Tibial nerve (tissue), 4 donors: ENCODE results near the gene EFNA3. TPM values are rescaled to one million over a fixed set of nuclear protein-coding genes. Genes with fewer than 3 reads are reported as not detected.

Source experiments
- DNase-seq, 2 donors: peaks; one replicate each; pipeline ENCODE4 v3.0.0-alpha.2; 2019; ENCODE audit warnings: low spot score in 2 of 2
- H3K27ac ChIP-seq, 4 donors: fragments of 200-600 bp; sonication (generic) in 3 of 4; one replicate each; pipeline ENCODE4 v1.5.1; 2017 to 2019; ENCODE audit warnings: mild to moderate bottlenecking in 1 of 4
- H3K27me3 ChIP-seq, 2 donors: fragments of 200-600 bp; sonication (generic) in 1 of 2; one replicate each; pipeline versions ENCODE4 v1.5.1 to v1.6.0; 2017 to 2019
- H3K36me3 ChIP-seq, 3 donors: fragments of 200-600 bp; sonication (generic); one replicate each; pipeline ENCODE4 v1.5.1; 2018 to 2019
- H3K4me1 ChIP-seq, 4 donors: fragments of 200-600 bp; sonication (generic) in 3 of 4; one replicate each; pipeline ENCODE4 v1.5.1; 2017 to 2019
- H3K4me3 ChIP-seq, 4 donors: fragments of 200-600 bp; sonication (generic) in 3 of 4; one replicate each; pipeline ENCODE4 v1.5.1; 2017 to 2019; ENCODE audit warnings: mild to moderate bottlenecking in 1 of 4, moderate library complexity in 1 of 4
- H3K9me3 ChIP-seq, 4 donors: fragments of 200-600 bp; sonication (generic) in 3 of 4; one replicate each; pipeline ENCODE4 v1.5.1; 2017 to 2019
- CTCF ChIP-seq, 5 experiments: fragments of 200-600 bp in 3 of 5; fragments of 450-650 bp in 2 of 5; sonication (generic) in 3 of 5; IDR thresholded peaks; one replicate each; pipeline ENCODE4 v1.5.1; 2016 to 2019; ENCODE audit warnings: antibody characterized with exemption in 5 of 5, mild to moderate bottlenecking in 3 of 5, moderate library complexity in 2 of 5
- EP300 ChIP-seq, 2 donors: sonication (generic); formaldehyde crosslinking; IDR thresholded peaks; one replicate each; pipeline ENCODE4 v1.6.1; 2017; ENCODE audit warnings: antibody characterized with exemption in 2 of 2, mild to moderate bottlenecking in 1 of 2
- POLR2A ChIP-seq, 2 donors: fragments of 450-650 bp; IDR thresholded peaks; one replicate each; pipeline ENCODE4 v1.6.1; 2017; ENCODE audit warnings: antibody characterized with exemption in 2 of 2, mild to moderate bottlenecking in 2 of 2, moderate library complexity in 2 of 2
- WGBS, 2 donors: methylation state at CpG; one replicate each; pipeline ENCODE4 v1.1.5; 2018; 5-methylcytosine and 5-hydroxymethylcytosine counted together
- total RNA-seq, 4 donors: library from RNA; depleted of rRNA; stranded (reverse); fragments of >200 nt; gene quantifications; one replicate each; pipeline ENCODE4 v1.1.0, GENCODE V29; 2016

The EFNA3 gene
- total RNA-seq, 4 donors from 2014 or later, result 0.63 to 1.2 (median 1.2) TPM; not detected in 1

DNA sequence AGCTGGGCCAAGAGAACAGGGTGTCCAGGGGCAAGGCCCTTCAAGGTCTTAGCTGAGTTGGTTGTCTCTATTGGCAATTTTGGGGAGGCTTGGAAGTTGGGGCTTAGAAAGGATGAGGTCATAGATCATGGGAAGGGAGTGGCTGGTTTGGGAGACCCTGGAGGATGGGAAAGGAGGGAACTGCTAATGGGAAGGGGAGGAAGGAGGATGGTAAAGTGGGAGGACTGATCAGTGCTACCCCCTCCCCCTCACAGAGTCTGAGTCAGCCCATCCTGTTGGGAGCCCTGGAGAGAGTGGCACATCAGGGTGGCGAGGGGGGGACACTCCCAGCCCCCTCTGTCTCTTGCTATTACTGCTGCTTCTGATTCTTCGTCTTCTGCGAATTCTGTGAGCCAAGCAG, 10.0 kb upstream of the EFNA3 start:
- no peak for TF ChIP-seq POLR2A (IDR thresholded peaks at IDR 0.05)
- H3K9me3 ChIP-seq, result no peaks in the 10 kb centered on the region
- 78 to 92% methylated on average over 3 of the region's 3 CpGs for WGBS, 2 donors

GRCh38 chr1:155069551-155070157, 9.0 kb upstream of the EFNA3 start:
- Histone ChIP-seq H3K4me1 (peaks cover 0 to 25% (median 11%) of the 10 kb centered on the region in 4 donors), H3K36me3 (peaks cover 0 to 14% (median 0%) of the 10 kb centered on the region in 3 donors), H3K9me3 (no peaks in the 10 kb centered on the region), H3K4me3 (no peak overlapping the region), H3K27ac (no peak overlapping the region), H3K27me3 (no peaks in the 10 kb centered on the region)
- 67 to 71% methylated on average over 3 to 6 of the region's 7 CpGs for WGBS, 2 donors
- DNase-seq, result no peak
- TF ChIP-seq CTCF (IDR thresholded peaks at IDR 0.05) (no peak), EP300 (IDR thresholded peaks at IDR 0.05) (no peak), POLR2A (IDR thresholded peaks at IDR 0.05) (no peak)

More for the DNA sequence above, 10.0 kb upstream of the EFNA3 start:
- Histone ChIP-seq H3K27me3 (no peaks in the 10 kb centered on the region), H3K27ac (no peak overlapping the region), H3K4me3 (no peak overlapping the region), H3K36me3 (peaks cover 0 to 14% (median 0%) of the 10 kb centered on the region in 3 donors), H3K4me1 (peaks cover 0 to 33% (median 14%) of the 10 kb centered on the region in 4 donors)
- DNase-seq, result no peak

DNA sequence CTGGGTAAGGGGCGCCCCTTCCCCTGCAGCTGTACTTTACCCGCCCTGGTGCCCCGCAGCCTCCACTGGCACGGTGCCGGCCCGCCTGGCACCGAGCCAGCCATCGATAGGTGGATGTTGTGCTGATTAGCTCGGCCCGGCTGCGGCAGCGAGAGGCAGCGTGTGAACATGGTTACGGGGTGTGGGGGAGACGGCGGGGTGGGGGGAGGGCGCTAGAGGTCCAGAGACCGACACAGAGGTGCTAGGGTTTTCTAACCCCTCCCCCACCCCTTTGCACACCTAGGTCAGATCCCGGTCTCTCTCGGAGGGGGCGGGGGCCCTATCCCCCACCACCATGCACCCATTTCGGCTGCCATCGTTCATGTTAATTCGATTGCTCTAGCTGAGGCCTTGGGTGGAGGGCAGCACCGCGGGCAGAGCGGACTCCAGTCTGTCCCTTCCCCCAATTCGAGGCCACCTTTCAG, 8.4 kb upstream of the EFNA3 start:
- Histone ChIP-seq H3K27ac (peak overlapping the region in 2 of 4 donors; percentile 58 to 81), H3K36me3 (peaks cover 0 to 14% (median 0%) of the 10 kb centered on the region in 3 donors), H3K9me3 (no peaks in the 10 kb centered on the region), H3K27me3 (no peaks in the 10 kb centered on the region), H3K4me1 (peaks cover 0 to 24% (median 11%) of the 10 kb centered on the region in 4 donors), H3K4me3 (peak overlapping the region in 2 of 4 donors; percentile 44 to 57)
- TF ChIP-seq POLR2A (IDR thresholded peaks at IDR 0.05) (no peak), EP300 (IDR thresholded peaks at IDR 0.05) (no peak), CTCF (IDR thresholded peaks at IDR 0.05) (no peak)
- 38 to 46% methylated on average over 25 to 28 of the region's 28 CpGs for WGBS, 2 donors
- no peak for DNase-seq

GRCh38 chr1:155070721-155071569, 7.7 kb upstream of the EFNA3 start:
- Histone ChIP-seq H3K9me3 (no peaks in the 10 kb centered on the region), H3K4me1 (peaks cover 0 to 24% (median 11%) of the 10 kb centered on the region in 4 donors), H3K27ac (peak overlapping the region; percentile 36 to 81 (median 69)), H3K4me3 (peak overlapping the region; percentile 33 to 57 (median 46)), H3K27me3 (no peaks in the 10 kb centered on the region), H3K36me3 (peaks cover 0 to 14% (median 0%) of the 10 kb centered on the region in 3 donors)
- peak in 1 of 2 donors; percentile 45 for DNase-seq
- TF ChIP-seq POLR2A (IDR thresholded peaks at IDR 0.05) (peak in 1 of 2 donors; percentile 29), CTCF (IDR thresholded peaks at IDR 0.05) (peak; percentile 16 to 49 (median 39)), EP300 (IDR thresholded peaks at IDR 0.05) (peak in 1 of 2 donors; percentile 54)
- whole genome bisulfite sequencing, 2 donors, result 1 to 4% methylated on average over 39 to 58 of the region's 61 CpGs

- Histone ChIP-seq H3K27ac (peak overlapping the region in 3 of 4 donors; percentile 36 to 81 (median 80)), H3K4me1 (peaks cover 0 to 24% (median 11%) of the 10 kb centered on the region in 4 donors), H3K36me3 (peaks cover 0 to 14% (median 0%) of the 10 kb centered on the region in 3 donors), H3K4me3 (no peak overlapping the region), H3K27me3 (no peaks in the 10 kb centered on the region), H3K9me3 (no peaks in the 10 kb centered on the region)
- WGBS, 2 donors, result 63 to 68% methylated on average over 14 of the region's 14 CpGs
- TF ChIP-seq CTCF (IDR thresholded peaks at IDR 0.05) (no peak), POLR2A (IDR thresholded peaks at IDR 0.05) (no peak)
- no peak for DNase-seq
Measured at GRCh38 chr1:155071701-155072100, 6.9 kb upstream of the EFNA3 start.
